Heart left ventricle (tissue), 16 donors: Measurements from ENCODE around the gene MLH3. TPM values are rescaled to one million over a fixed set of nuclear protein-coding genes. Genes with fewer than 3 reads are reported as not detected.

ENCODE experiments used
- ATAC-seq, 4 donors: fragments of 200-7000 bp; cut with Tn5 transposase; one replicate each; pipeline ENCODE4 v1.9.1; 2020 to 2022; ENCODE audit warnings: moderate library complexity in 4 of 4, mild to moderate bottlenecking in 3 of 4, moderate number of reproducible peaks in 1 of 4
- DNase-seq, 5 donors: peaks; one replicate each; pipeline ENCODE4 v3.0.0-alpha.2; 2020
- H3K27ac ChIP-seq, 12 donors: fragments of 200-600 bp; sonication (generic) in 4 of 12; one replicate each; pipeline versions ENCODE4 v1.5.0 to v1.8.0; 2016 to 2022; ENCODE audit warnings: mild to moderate bottlenecking in 2 of 12
- H3K27me3 ChIP-seq, 9 donors: fragments of 200-600 bp; sonication (generic) in 2 of 9; one replicate each; pipeline versions ENCODE4 v1.5.1 to v1.8.0; 2016 to 2022; ENCODE audit warnings: mild to moderate bottlenecking in 3 of 9
- H3K36me3 ChIP-seq, 9 donors: fragments of 200-600 bp; sonication (generic) in 2 of 9; one replicate each; pipeline versions ENCODE4 v1.5.0 to v1.8.0; 2018 to 2022; ENCODE audit warnings: mild to moderate bottlenecking in 2 of 9
- H3K4me1 ChIP-seq, 12 donors: fragments of 200-600 bp; sonication (generic) in 4 of 12; one replicate each; pipeline versions ENCODE4 v1.5.0 to v1.8.0; 2016 to 2022; ENCODE audit warnings: mild to moderate bottlenecking in 3 of 12
- H3K4me3 ChIP-seq, 12 donors: fragments of 200-600 bp; sonication (generic) in 4 of 12; one replicate each; pipeline versions ENCODE4 v1.5.0 to v1.8.0; 2017 to 2022; ENCODE audit warnings: mild to moderate bottlenecking in 9 of 12, moderate library complexity in 4 of 12
- H3K9me3 ChIP-seq, 12 donors: fragments of 200-600 bp; sonication (generic) in 4 of 12; one replicate each; pipeline versions ENCODE4 v1.5.0 to v1.8.0; 2016 to 2022; ENCODE audit warnings: mild to moderate bottlenecking in 1 of 12
- POLR2A ChIP-seq, 2 donors: fragments of 450-650 bp; IDR thresholded peaks; one replicate each; pipeline ENCODE4 v1.6.1; 2017; ENCODE audit warnings: antibody characterized with exemption in 2 of 2, mild to moderate bottlenecking in 2 of 2, moderate library complexity in 2 of 2
- WGBS, 4 donors: extraction: QIAGEN DNeasy Blood & Tissue Kit in 2 of 4; methylation state at CpG; one replicate each; pipeline versions ENCODE4 v1.1.5 to v1.1.7; 2013 to 2018; 5-methylcytosine and 5-hydroxymethylcytosine counted together
- intact Hi-C, 10 donors: fragments of 100-400 bp; cut with DNase I; formaldehyde crosslinking; loops; one replicate each; pipeline versions ENCODE4 v1.11.1 to v1.14.2; 2022
- polyA plus RNA-seq, 2 donors: library from polyadenylated mRNA; stranded (reverse); fragments of 200-250 nt; gene quantifications; one replicate each; pipeline ENCODE4 v1.2.3, GENCODE V29; 2013
- total RNA-seq, 9 donors: library from RNA; depleted of rRNA in 2 of 9; stranded (reverse); fragments of >200 nt in 2 of 9; fragmentation: NEBNext Ultra II Directional in 3 of 9; extraction: Animal tissue kit (Norgen Biotek cat#: 25700) in 3 of 9; gene quantifications; one replicate each; pipeline versions ENCODE4 v1.1.0 to v1.2.4, GENCODE V29; 2016 to 2023
- TF ChIP-seq, protein P1 (sequence below), 12 donors: fragments of 200-600 bp; sonication (generic) in 4 of 12; IDR thresholded peaks; one replicate each; pipeline versions ENCODE4 v1.5.0 to v1.8.0; 2018 to 2022; ENCODE audit warnings: antibody characterized with exemption in 12 of 12, mild to moderate bottlenecking in 5 of 12
- donor health status: ischemic (EF 13 %, LVEDD 7.1; RV severe dilation, severe dysfunction).
- donor health status: healthy with polysubstance abuse.
- donor health status: DM: no; HTN: yes; CAD: no.
- donor health status: DM: no; HTN: no; CAD: no.
- donor health status: ischemic (EF 25% LVEDD 6.9; RV normal size, moderate dysfunction).
- donor health status: ischemic (EF 25% LVEDD 5.7; RV mildly dilated, moderate dysfunction).
- donor health status: healthy.
- donor health status: DM: yes; HTN: yes; CAD: no.
- donor health status: ischemic (EF 35%, LVEDD 5.7; RV mildly dilated, moderate dysfunction).
- donor health status: nonischemic (EF 11% LVEDD 7.7; RV severe dilation, severe dysfunction).
- donor health status: DM: yes; HTN: yes; CAD: no.
- donor health status: PGD.
- donor health status: ischemic (EF 29% LVEDD 5.4; RV normal size, mild dysfunction).
- donor health status: nonischemic (EF 23%, LVEDD 6.1; RV moderate dilation, normal function).

MLH3 gene
- total and polyA plus RNA-seq, 11 donors, result 10.3 to 23.9 (median 15.2) TPM

DNA sequence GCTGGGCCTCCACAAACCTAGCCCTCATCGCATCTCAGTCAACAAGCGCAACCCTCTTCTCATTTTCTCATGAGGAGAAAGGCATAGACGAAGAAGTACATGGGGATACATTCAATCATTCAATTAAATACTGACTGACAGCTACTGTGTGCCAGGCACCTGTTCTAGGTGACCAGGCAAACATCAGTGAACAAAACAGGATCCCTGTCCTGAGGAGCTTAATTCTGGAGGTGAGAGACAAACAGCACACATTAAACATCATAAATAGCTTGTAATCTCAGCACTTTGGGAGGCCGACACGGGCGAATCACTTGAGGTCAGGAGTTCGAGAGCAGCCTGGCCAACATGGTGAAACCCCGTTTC is 12.9 kb upstream of the MLH3 start:
- Histone ChIP-seq H3K4me3 (peak overlapping the region; percentile 56 to 91 (median 74)), H3K4me1 (peaks cover 0 to 45% (median 30%) of the 10 kb centered on the region in 12 donors), H3K9me3 (peaks cover 0 to 5% (median 0%) of the 10 kb centered on the region in 12 donors), H3K36me3 (peaks cover 0 to 9% (median 0%) of the 10 kb centered on the region in 9 donors), H3K27me3 (no peaks in the 10 kb centered on the region), H3K27ac (peak overlapping the region in 9 of 12 donors; percentile 3 to 80 (median 69))
- TF ChIP-seq, protein P1, sequence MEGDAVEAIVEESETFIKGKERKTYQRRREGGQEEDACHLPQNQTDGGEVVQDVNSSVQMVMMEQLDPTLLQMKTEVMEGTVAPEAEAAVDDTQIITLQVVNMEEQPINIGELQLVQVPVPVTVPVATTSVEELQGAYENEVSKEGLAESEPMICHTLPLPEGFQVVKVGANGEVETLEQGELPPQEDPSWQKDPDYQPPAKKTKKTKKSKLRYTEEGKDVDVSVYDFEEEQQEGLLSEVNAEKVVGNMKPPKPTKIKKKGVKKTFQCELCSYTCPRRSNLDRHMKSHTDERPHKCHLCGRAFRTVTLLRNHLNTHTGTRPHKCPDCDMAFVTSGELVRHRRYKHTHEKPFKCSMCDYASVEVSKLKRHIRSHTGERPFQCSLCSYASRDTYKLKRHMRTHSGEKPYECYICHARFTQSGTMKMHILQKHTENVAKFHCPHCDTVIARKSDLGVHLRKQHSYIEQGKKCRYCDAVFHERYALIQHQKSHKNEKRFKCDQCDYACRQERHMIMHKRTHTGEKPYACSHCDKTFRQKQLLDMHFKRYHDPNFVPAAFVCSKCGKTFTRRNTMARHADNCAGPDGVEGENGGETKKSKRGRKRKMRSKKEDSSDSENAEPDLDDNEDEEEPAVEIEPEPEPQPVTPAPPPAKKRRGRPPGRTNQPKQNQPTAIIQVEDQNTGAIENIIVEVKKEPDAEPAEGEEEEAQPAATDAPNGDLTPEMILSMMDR (IDR thresholded peaks at IDR 0.05), result no peak
- no peak for TF ChIP-seq POLR2A (IDR thresholded peaks at IDR 0.05)
- WGBS, 4 donors, result 56 to 58% (median 57%) methylated on average over 8 of the region's 8 CpGs
- intact Hi-C loops, result loop anchor here in 1 of 10 donors (10.0 kb wide), 1 partner anchor 119 kb away; no protein-coding TSS in a partner anchor
- no peak for DNase-seq
- ATAC-seq, result no peak

DNA sequence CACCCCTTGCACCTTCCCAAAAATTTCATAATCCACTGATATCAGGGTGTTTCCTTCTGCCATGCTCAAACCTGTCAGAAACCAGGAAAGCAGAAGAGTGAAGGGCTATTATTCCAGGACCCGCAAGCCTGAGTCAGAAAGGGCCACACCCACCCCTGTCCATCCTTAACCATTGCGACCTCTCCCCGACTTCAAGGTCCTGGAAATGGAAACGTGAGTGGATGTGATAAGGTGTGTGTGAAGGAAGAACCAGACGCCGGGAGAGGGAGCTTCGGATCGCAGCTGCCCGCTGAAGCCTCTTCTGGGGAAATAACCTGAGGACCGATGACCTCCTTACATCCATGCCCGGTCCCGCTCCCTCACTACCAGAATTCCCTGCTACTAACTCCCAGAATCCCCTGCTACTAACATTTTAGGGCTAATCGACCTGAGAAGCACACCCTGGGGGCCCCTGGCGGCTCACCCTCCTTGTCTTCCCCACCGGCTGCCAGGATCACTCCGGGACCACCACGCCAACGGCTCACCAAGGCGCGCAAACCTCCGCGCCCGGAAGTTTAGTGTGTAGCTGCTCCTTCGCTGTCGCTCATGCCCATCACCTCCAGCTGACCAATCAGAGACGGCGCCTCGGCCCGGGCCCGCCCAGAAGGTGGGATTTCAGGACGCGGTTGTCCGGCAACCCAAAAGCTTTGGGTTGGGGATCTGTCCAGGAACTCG is 12.4 kb upstream of the MLH3 start, which contains the start of gene ACYP1:
Gene ACYP1 (minus strand): TSS at position 534 of the 714 bp plus-strand sequence. CDS start 471 bp downstream, at position 63.
- Histone ChIP-seq H3K36me3 (peaks cover 0 to 9% (median 0%) of the 10 kb centered on the region in 9 donors), H3K9me3 (peaks cover 0 to 5% (median 0%) of the 10 kb centered on the region in 12 donors), H3K27ac (peak within 1 kb of the TSS in 11 of 12 donors; percentile 31 to 80 (median 69)), H3K4me1 (peaks cover 0 to 45% (median 29%) of the 10 kb centered on the region in 12 donors), H3K27me3 (no peaks in the 10 kb centered on the region), H3K4me3 (peak within 1 kb of the TSS; percentile 56 to 91 (median 74))
- 0 to 1% (median 0%) methylated on average over 13 to 34 of the region's 34 CpGs for WGBS, 4 donors
- intact Hi-C loops, result loop anchor here in 1 of 10 donors (10.0 kb wide), 1 partner anchor 119 kb away; no protein-coding TSS in a partner anchor
- peak; percentile 91 to 96 (median 93) for DNase-seq
- no peak for TF ChIP-seq POLR2A (IDR thresholded peaks at IDR 0.05)
- TF ChIP-seq, protein P1 (IDR thresholded peaks at IDR 0.05), result no peak
- peak; percentile 86 to 98 (median 96) for ATAC-seq

DNA sequence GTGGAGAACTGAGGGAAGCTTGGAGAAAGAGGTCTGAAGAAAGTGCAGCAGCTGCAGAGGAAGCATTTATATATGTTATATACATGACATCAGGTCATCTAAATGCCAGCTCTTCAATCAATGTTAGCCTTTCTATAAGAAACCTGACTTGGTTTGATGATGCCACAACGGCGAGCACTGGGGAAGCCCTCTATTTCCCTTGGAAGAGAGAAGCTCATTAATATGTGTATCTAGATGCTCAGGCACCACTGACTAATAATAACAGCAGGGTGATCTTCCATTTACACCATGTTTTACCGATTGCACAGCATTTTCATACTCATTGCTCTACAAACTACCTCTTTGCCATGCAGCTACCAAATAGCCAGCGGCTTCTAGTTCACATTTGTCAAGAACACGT is 11.7 kb upstream of the MLH3 start:
- 32 to 50% (median 34%) methylated on average over 5 of the region's 5 CpGs for WGBS, 4 donors
- ATAC-seq (no peak), DNase-seq (no peak)
- H3K4me3 ChIP-seq, result peak overlapping the region in 11 of 12 donors; percentile 56 to 91 (median 74)
- peak overlapping the region in 3 of 12 donors; percentile 69 to 80 (median 80) for H3K27ac ChIP-seq
- TF ChIP-seq, protein P1 (IDR thresholded peaks at IDR 0.05), result no peak
- TF ChIP-seq POLR2A (IDR thresholded peaks at IDR 0.05), result no peak
- intact Hi-C loops, result loop anchor here in 1 of 10 donors (10.0 kb wide), 1 partner anchor 118 kb away; no protein-coding TSS in a partner anchor
- H3K4me1 ChIP-seq, result peaks cover 0 to 41% (median 24%) of the 10 kb centered on the region in 12 donors
- H3K9me3 ChIP-seq, result peaks cover 0 to 5% (median 0%) of the 10 kb centered on the region in 12 donors
- H3K27me3 ChIP-seq, result no peaks in the 10 kb centered on the region
- peaks cover 0 to 9% (median 0%) of the 10 kb centered on the region in 9 donors for H3K36me3 ChIP-seq

DNA sequence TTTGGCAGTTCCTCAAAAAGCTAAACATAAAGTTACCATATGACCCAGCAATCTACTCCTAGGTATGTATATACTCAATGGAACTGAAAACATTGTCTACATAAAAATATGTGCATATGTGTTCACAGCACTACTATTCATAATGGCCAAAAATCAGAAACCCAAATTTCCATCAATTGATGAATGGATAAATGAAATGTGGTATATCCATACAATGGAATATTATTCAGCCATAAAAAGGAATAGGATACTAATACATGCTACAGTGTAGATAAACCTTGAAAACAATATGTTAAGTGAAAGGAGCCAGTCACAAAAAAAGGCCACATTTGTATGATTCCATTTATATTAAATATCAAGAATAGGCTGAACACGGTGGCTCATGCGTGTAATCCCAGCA is 9.2 kb upstream of the MLH3 start:
- Histone ChIP-seq H3K9me3 (peaks cover 0 to 5% (median 0%) of the 10 kb centered on the region in 12 donors), H3K36me3 (peaks cover 0 to 9% (median 0%) of the 10 kb centered on the region in 9 donors), H3K27ac (no peak overlapping the region), H3K4me3 (no peak overlapping the region), H3K27me3 (no peaks in the 10 kb centered on the region), H3K4me1 (peaks cover 0 to 22% (median 14%) of the 10 kb centered on the region in 12 donors)
- WGBS, 4 donors, result 47 to 74% (median 60%) methylated on average over 2 of the region's 2 CpGs
- TF ChIP-seq, protein P1 (IDR thresholded peaks at IDR 0.05), result no peak
- ATAC-seq (no peak), DNase-seq (no peak)
- intact Hi-C loops, result loop anchor here in 1 of 10 donors (10.0 kb wide), 1 partner anchor 116 kb away; no protein-coding TSS in a partner anchor
